Measurements from ENCODE around the gene UBXN10.
A peak's percentile ranks its signal among the peaks of the same experiment; 100 is the strongest.

UBXN10 gene

GRCh38 chr1:20180844-20181207, 5.1 kb upstream of the UBXN10 start:
- in situ Hi-C loops (cut with MboI; ENCODE audit: low sequenced_read_pairs, unreplicated experiment) = no loop called here
- no peak for DNase-seq (ENCODE audit: low spot score)

GRCh38 chr1:20182415-20182814, 3.5 kb upstream of the UBXN10 start:
- in situ Hi-C loops (cut with MboI; ENCODE audit: low sequenced_read_pairs, unreplicated experiment) = no loop called here
- DNase-seq (ENCODE audit: low spot score) = no peak
- no peak for TF ChIP-seq CTCF (IDR thresholded peaks at IDR 0.05; ENCODE audit: borderline replicate concordance, control extremely low read depth, extremely low read depth, insufficient read depth, missing control alignments)

More at GRCh38 chr1:20180844-20181207, 5.1 kb upstream of the UBXN10 start:
- TF ChIP-seq CTCF (IDR thresholded peaks at IDR 0.05; ENCODE audit: borderline replicate concordance, control extremely low read depth, extremely low read depth, insufficient read depth, missing control alignments) = no peak

- DNase-seq (ENCODE audit: low spot score) = no peak
- TF ChIP-seq CTCF (IDR thresholded peaks at IDR 0.05; ENCODE audit: borderline replicate concordance, control extremely low read depth, extremely low read depth, insufficient read depth, missing control alignments) = no peak
- in situ Hi-C loops (cut with MboI; ENCODE audit: low sequenced_read_pairs, unreplicated experiment) = no loop called here
Observed at GRCh38 chr1:20183035-20183434, 2.9 kb upstream of the UBXN10 start.

- no peak for TF ChIP-seq CTCF (IDR thresholded peaks at IDR 0.05; ENCODE audit: borderline replicate concordance, control extremely low read depth, extremely low read depth, insufficient read depth, missing control alignments)
- DNase-seq (ENCODE audit: low spot score) = no peak
- in situ Hi-C loops (cut with MboI; ENCODE audit: low sequenced_read_pairs, unreplicated experiment) = no loop called here
Observed at GRCh38 chr1:20183616-20184271, 2.2 kb upstream of the UBXN10 start.

- in situ Hi-C loops (cut with MboI; ENCODE audit: low sequenced_read_pairs, unreplicated experiment) = no loop called here
- DNase-seq (ENCODE audit: low spot score) = no peak
- no peak for TF ChIP-seq CTCF (IDR thresholded peaks at IDR 0.05; ENCODE audit: borderline replicate concordance, control extremely low read depth, extremely low read depth, insufficient read depth, missing control alignments)
Observed at GRCh38 chr1:20184481-20184900, 1.4 kb upstream of the UBXN10 start.

GRCh38 chr1:20184997-20185833, 681 bp upstream of the UBXN10 start:
- peak; percentile 69 for DNase-seq (ENCODE audit: low spot score)
- in situ Hi-C loops (cut with MboI; ENCODE audit: low sequenced_read_pairs, unreplicated experiment) = no loop called here
- TF ChIP-seq CTCF (IDR thresholded peaks at IDR 0.05; ENCODE audit: borderline replicate concordance, control extremely low read depth, extremely low read depth, insufficient read depth, missing control alignments) = no peak

Measured in GM13976 (cell line).